Thyroid gland (tissue), 4 donors: ENCODE data around the gene MUCL3. TPM values are rescaled to one million over a fixed set of nuclear protein-coding genes. Genes with fewer than 3 reads are reported as not detected.

Experiments used
- DNase-seq, 2 donors: peaks; one replicate each; pipeline ENCODE4 v3.0.0-alpha.2; 2019
- H3K27ac ChIP-seq, 3 donors: fragments of 200-600 bp; sonication (generic); 1 replicate in 2 of 3; 2 replicates in 1 of 3; pipeline ENCODE4 v1.5.1; 2016 to 2019; ENCODE audit warnings: mild to moderate bottlenecking in 1 of 3, moderate library complexity in 1 of 3
- H3K27me3 ChIP-seq: fragments of 200-600 bp; sonication (generic); one replicate; pipeline ENCODE4 v1.5.1; 2019
- H3K36me3 ChIP-seq, 2 donors: fragments of 200-600 bp; sonication (generic); one replicate each; pipeline ENCODE4 v1.5.1; 2016 to 2019
- H3K4me1 ChIP-seq, 2 donors: fragments of 200-600 bp; sonication (generic); one replicate each; pipeline ENCODE4 v1.5.1; 2017 to 2019
- H3K4me3 ChIP-seq, 3 donors: fragments of 200-600 bp; sonication (generic); replicated peaks in 1 of 3; 1 replicate in 2 of 3; 2 replicates in 1 of 3; pipeline ENCODE4 v1.5.1; 2016; ENCODE audit warnings: mild to moderate bottlenecking in 1 of 3
- H3K9me3 ChIP-seq: fragments of 200-600 bp; sonication (generic); one replicate; pipeline ENCODE4 v1.5.1; 2017
- CTCF ChIP-seq, 6 experiments: fragments of 200-600 bp in 3 of 6; fragments of 450-650 bp in 3 of 6; sonication (generic) in 3 of 6; IDR thresholded peaks; one replicate each; pipeline ENCODE4 v1.5.1; 2016 to 2019; ENCODE audit warnings: antibody characterized with exemption in 6 of 6, mild to moderate bottlenecking in 2 of 6, inconsistent platforms in 1 of 6, moderate library complexity in 1 of 6
- POLR2A ChIP-seq, 2 donors: fragments of 450-650 bp; IDR thresholded peaks; one replicate each; pipeline ENCODE4 v1.6.1; 2017; ENCODE audit warnings: antibody characterized with exemption in 2 of 2, mild to moderate bottlenecking in 2 of 2, moderate library complexity in 1 of 2
- WGBS, 2 donors: methylation state at CpG; one replicate each; pipeline ENCODE4 v1.1.5; 2017; 5-methylcytosine and 5-hydroxymethylcytosine counted together
- intact Hi-C: fragments of 100-400 bp; cut with DNase I; formaldehyde crosslinking; loops from one replicate; pipeline ENCODE4 v1.15.1; 2023
- total RNA-seq, 4 donors: library from RNA; depleted of rRNA; stranded (reverse); fragments of >200 nt; gene quantifications; one replicate each; pipeline ENCODE4 v1.2.3, GENCODE V29; 2016

Gene MUCL3
- total RNA-seq = not detected

DNA sequence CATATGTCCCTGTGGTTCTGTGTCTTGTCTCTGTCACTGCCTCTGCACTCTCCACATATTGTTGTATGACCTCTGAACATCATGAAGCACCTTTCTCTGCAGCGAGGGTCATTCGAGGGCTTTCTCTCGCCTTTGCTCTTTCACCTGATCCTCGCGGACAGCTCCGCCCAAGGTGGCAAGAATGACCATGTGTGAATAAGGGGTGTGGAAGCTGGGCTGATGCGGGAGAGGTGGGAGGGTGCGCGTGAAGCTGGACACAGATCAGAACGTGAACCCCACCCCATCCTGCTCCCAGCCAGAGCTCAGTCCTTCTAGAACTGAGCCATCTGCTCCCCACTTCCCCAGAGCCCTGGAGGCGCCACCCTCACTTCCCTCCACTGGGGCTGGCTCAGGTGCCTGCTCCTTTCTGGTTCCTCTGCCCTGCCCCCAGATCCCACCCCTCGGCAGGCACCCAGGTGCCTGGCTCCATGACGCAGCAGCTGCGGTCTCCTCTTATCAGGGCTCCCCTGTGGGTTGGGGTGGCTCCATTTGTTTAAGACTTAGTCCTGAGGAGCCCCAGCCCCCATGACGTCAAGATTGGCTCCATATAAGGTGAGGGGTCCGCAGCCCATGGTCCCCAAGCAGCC lies at the start of gene MUCL3:
TSS of gene MUCL3 (plus strand) at position 613 of the 626 bp plus-strand sequence. CDS start 27 bp downstream, outside the sequence.
- no peak within 1 kb of the TSS for H3K4me3 ChIP-seq
- H3K4me1 ChIP-seq = peaks cover 8 to 12% of the 10 kb centered on the region in 2 donors
- no peak for TF ChIP-seq CTCF (IDR thresholded peaks at IDR 0.05)
- no peak for TF ChIP-seq POLR2A (IDR thresholded peaks at IDR 0.05)
- 72 to 73% methylated on average over 14 to 15 of the region's 16 CpGs for WGBS, 2 donors
- H3K27me3 ChIP-seq = no peaks in the 10 kb centered on the region
- intact Hi-C loops = no loop called here
- H3K27ac ChIP-seq = no peak within 1 kb of the TSS
- H3K9me3 ChIP-seq = no peaks in the 10 kb centered on the region
- DNase-seq = no peak
- no peaks in the 10 kb centered on the region for H3K36me3 ChIP-seq

- peaks cover 2 to 8% of the 10 kb centered on the region in 2 donors for H3K4me1 ChIP-seq
- H3K9me3 ChIP-seq = no peaks in the 10 kb centered on the region
- 88 to 92% methylated on average over 4 of the region's 4 CpGs for WGBS, 2 donors
- H3K27me3 ChIP-seq = no peaks in the 10 kb centered on the region
- no peak overlapping the region for H3K4me3 ChIP-seq
- intact Hi-C loops = no loop called here
- H3K27ac ChIP-seq = no peak overlapping the region
- H3K36me3 ChIP-seq = peaks cover 55 to 60% of the 10 kb centered on the region in 2 donors
- no peak for DNase-seq
- TF ChIP-seq POLR2A (IDR thresholded peaks at IDR 0.05) = no peak
- TF ChIP-seq CTCF (IDR thresholded peaks at IDR 0.05) = no peak
These were observed 49.4 kb upstream of the MUCL3 start for GRCh38 chr6:30891450-30891723.

- DNase-seq = no peak
- TF ChIP-seq CTCF (IDR thresholded peaks at IDR 0.05) = no peak
- TF ChIP-seq POLR2A (IDR thresholded peaks at IDR 0.05) = no peak
- no peaks in the 10 kb centered on the region for H3K9me3 ChIP-seq
These were observed 48.8 kb upstream of the MUCL3 start for GRCh38 chr6:30891816-30892538.

DNA sequence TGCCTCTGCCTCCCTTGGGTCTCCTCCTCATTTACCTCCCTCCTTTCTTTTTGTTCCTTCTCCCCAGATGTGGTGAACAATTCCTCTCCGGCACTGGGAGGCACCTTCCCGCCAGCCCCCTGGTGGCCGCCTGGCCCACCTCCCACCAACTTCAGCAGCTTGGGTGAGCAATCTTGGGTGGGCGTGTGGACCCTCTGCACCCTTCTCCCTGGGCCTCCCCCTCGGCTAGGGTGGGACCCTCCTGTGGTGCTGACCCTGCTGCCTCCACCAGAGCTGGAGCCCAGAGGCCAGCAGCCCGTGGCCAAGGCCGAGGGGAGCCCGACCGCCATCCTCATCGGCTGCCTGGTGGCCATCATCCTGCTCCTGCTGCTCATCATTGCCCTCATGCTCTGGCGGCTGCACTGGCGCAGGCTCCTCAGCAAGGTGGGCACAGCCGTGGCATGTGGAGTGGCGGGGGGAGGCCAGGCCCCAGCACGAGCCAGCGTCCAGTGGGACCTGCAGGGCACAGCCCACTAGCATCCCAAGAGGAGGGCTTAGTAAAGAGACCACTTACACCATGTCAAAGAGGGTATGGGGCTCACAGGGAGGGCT lies 47.7 kb upstream of the MUCL3 start:
- Histone ChIP-seq H3K9me3 (no peaks in the 10 kb centered on the region), H3K27ac (no peak overlapping the region), H3K4me1 (no peaks in the 10 kb centered on the region), H3K36me3 (peaks cover 72 to 77% of the 10 kb centered on the region in 2 donors), H3K4me3 (no peak overlapping the region), H3K27me3 (no peaks in the 10 kb centered on the region)
- intact Hi-C loops = no loop called here
- no peak for DNase-seq
- no peak for TF ChIP-seq POLR2A (IDR thresholded peaks at IDR 0.05)
- TF ChIP-seq CTCF (IDR thresholded peaks at IDR 0.05) = no peak
- WGBS, 2 donors = 89 to 92% methylated on average over 14 to 16 of the region's 16 CpGs

More at GRCh38 chr6:30891816-30892538, 48.8 kb upstream of the MUCL3 start:
- intact Hi-C loops = no loop called here
- Histone ChIP-seq H3K36me3 (peaks cover 60 to 66% of the 10 kb centered on the region in 2 donors), H3K27me3 (no peaks in the 10 kb centered on the region), H3K27ac (no peak overlapping the region), H3K4me3 (no peak overlapping the region), H3K4me1 (peaks cover 0 to 2% of the 10 kb centered on the region in 2 donors)
- WGBS, 2 donors = 91 to 92% methylated on average over 18 to 20 of the region's 21 CpGs

DNA sequence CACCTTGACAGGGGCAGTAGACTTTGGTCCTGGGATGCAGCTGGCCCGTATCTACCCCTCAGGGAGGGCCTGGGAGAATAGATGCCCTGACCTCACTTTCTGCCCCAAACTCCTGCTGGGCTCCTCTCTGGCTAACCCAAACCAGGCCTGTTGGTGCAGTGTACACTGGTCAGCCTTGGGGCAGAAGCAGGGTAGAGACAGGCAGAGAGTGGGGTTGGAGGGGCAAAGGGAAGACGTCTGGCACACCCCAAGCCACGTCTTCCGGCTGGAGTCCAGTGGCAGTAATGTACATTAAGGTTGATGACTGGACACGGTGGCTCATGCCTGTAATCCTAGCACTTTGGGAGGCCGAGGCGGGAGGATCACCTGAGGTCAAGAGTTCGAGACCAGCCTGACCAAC lies 47.1 kb upstream of the MUCL3 start:
- Histone ChIP-seq H3K27me3 (no peaks in the 10 kb centered on the region), H3K4me3 (no peak overlapping the region), H3K27ac (no peak overlapping the region), H3K36me3 (peaks cover 77 to 83% of the 10 kb centered on the region in 2 donors), H3K9me3 (no peaks in the 10 kb centered on the region), H3K4me1 (no peaks in the 10 kb centered on the region)
- WGBS, 2 donors = 93% methylated on average over 7 to 8 of the region's 8 CpGs
- no peak for TF ChIP-seq CTCF (IDR thresholded peaks at IDR 0.05)
- TF ChIP-seq POLR2A (IDR thresholded peaks at IDR 0.05) = no peak
- intact Hi-C loops = no loop called here
- no peak for DNase-seq
